NB4 (cell line): ENCODE results near the gene CACNA1F.

Source experiments
- DNase-seq: peaks from one replicate; pipeline ENCODE4 v3.0.0; 2010; ENCODE audit warnings: low read depth
- H3K4me3 ChIP-seq: one replicate; pipeline ENCODE4 v1.5.1; 2011; ENCODE audit warnings: mild to moderate bottlenecking, low read depth, low read length, moderate library complexity
- CTCF ChIP-seq: IDR thresholded peaks from one replicate; pipeline ENCODE4 v1.5.1; 2012; ENCODE audit warnings: low read depth, low read length
- MAX ChIP-seq: IDR thresholded peaks from 2 replicates; pipeline ENCODE4 v1.6.1; 2011; ENCODE audit warnings: low read depth, low read length
- MYC ChIP-seq: IDR thresholded peaks from 2 replicates; pipeline ENCODE4 v1.6.1; 2011; ENCODE audit warnings: low read depth, low read length
- POLR2A ChIP-seq: IDR thresholded peaks from 2 replicates; pipeline ENCODE4 v1.6.1; 2011; ENCODE audit warnings: mild to moderate bottlenecking; ENCODE audit not compliant: insufficient read length; ENCODE audit errors: extremely low read depth

The CACNA1F gene

GRCh38 chrX:49230500-49231232 is 2.5 kb downstream of the CACNA1F start:
- no peak overlapping the region for H3K4me3 ChIP-seq
- DNase-seq: no peak
- TF ChIP-seq MYC (no peak), CTCF (no peak), MAX (no peak), POLR2A (no peak)

- TF ChIP-seq MYC: no peak
- TF ChIP-seq CTCF: no peak
- no peak for TF ChIP-seq POLR2A
- no peak for TF ChIP-seq MAX
- H3K4me3 ChIP-seq: no peak overlapping the region
- no peak for DNase-seq
Observed at GRCh38 chrX:49228185-49228584, 5.0 kb downstream of the CACNA1F start.

- H3K4me3 ChIP-seq: no peak overlapping the region
- no peak for TF ChIP-seq MYC
- no peak for TF ChIP-seq MAX
- no peak for TF ChIP-seq POLR2A
- no peak for TF ChIP-seq CTCF
- DNase-seq: no peak
Observed at GRCh38 chrX:49227726-49228125, 5.4 kb downstream of the CACNA1F start.

GRCh38 chrX:49226946-49227345 is 6.2 kb downstream of the CACNA1F start:
- H3K4me3 ChIP-seq: no peak overlapping the region
- no peak for DNase-seq
- TF ChIP-seq CTCF (no peak), POLR2A (no peak), MAX (no peak), MYC (no peak)

GRCh38 chrX:49225858-49226257 is 7.3 kb downstream of the CACNA1F start:
- no peak overlapping the region for H3K4me3 ChIP-seq
- TF ChIP-seq CTCF (no peak), MAX (no peak), MYC (no peak), POLR2A (no peak)
- no peak for DNase-seq
